HG03280 (cell line): Measurements from ENCODE around the gene DMD.

Experiments used
- ATAC-seq: cut with Tn5 transposase; IDR thresholded peaks from one replicate; pipeline ENCODE4 v1.9.1; 2021; ENCODE audit warnings: mild to moderate bottlenecking, moderate library complexity; ENCODE audit not compliant: unreplicated experiment

Gene DMD

DNA sequence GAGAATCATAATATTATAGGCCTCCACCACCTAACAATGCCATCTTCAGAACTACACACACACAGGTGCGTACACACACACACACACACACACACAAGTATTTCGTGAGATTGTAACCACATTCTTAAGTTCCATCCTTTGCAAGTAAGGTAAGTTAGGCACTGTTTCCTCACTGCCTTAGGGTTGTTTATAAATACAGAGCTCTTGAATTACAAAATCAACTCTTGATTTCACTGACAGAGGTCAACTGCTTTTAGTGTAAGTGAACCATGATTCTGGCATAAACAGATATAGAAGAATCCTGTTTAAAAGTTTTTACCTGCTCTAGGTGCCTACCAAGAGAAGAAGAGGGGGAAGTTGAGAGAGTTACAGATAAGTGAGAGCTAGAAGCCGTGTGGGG, 166.1 kb downstream of the DMD start:
- no peak for ATAC-seq

DNA sequence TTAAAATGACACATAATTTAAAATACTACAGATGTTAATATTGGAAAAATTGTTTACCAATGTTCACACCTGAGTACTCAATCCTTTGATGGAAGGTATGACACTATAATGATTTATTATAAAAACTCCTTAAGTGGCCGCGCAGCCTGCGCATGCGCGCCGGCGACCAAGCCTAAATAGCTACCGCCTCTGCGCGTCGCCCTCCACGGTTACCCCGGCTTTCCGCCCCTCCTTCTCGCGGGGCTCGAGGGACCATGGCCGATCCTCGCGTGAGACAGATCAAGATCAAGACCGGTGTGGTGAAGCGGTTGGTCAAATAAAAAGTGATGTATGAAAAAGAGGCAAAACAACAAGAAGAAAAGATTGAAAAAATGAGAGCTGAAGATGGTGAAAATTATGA, 170.2 kb downstream of the DMD start:
- ATAC-seq, result no peak

DNA sequence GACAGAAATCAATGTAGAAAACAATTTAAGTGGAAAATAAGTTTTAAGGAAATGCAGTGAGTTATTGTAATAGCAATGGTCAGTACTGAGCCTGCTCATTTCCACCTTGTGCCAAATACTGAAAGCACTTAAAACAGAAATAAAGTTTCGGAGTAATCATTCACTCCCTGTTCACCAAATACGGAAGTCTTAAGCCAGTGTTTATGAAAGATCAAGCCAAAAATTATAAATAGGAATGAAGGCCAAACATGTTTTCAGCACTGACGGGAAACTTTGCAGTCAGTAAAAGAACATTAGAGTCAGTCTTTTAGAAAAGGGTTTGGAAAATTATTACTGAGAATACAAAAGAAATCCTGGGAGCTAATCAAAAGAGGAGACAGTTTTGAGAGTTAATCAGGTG, 178.6 kb downstream of the DMD start:
- no peak for ATAC-seq

DNA sequence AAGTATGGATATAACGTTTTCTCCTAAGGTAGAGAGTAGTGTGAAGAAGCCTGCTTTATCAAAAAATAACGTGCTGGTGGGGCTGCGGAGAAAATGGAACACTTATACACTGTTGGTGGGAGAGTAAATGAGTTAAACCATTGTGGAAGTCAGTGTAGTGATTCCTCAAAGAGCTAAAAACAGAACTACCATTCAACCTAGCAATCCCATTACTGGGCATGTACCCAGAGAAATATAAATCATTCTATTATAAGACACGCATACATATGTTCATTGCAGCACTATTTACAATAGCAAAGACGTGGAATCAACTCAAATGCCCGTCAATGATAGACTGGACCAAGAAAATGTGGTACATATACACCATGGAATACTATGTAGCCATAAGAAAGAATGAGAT, 196.4 kb downstream of the DMD start:
- ATAC-seq, result no peak

DNA sequence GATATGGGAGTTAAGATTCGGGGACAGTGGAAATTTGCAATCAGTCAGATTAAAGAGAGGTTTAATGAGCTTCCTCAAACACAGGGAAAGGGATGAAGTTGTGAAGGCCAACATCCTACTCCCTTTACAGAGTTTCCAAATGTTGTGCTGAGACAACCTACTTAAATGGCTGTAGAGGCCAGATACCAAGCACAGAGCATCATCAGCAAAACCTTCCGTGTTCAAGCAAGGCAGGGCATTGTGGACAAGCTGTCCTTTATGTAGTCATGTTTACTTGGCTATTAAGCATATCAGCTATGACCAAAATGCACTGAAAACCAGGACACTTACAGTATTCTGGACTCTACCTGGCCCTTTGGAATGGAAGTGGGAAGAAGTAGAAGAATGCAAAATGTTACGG, 197.3 kb downstream of the DMD start:
- ATAC-seq, result no peak

DNA sequence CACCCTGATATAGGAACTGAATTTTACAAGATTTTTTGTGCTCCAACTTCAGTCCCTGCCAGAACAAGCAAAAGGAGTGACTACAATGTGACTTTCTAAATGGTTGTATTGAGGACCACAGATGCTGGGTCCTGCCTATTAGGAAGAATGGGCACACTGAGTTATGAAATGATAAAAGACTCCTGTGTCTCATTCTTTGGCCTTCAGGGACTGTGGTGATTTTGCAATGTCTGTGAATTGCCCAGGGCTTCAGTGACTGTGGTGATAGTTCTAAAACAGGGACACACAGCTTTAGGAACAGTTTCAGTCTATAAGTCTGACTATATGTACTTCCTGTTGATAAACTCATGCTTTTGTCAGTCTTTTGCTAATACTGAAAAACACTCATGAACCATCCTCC, 210.2 kb downstream of the DMD start:
- ATAC-seq, result no peak

DNA sequence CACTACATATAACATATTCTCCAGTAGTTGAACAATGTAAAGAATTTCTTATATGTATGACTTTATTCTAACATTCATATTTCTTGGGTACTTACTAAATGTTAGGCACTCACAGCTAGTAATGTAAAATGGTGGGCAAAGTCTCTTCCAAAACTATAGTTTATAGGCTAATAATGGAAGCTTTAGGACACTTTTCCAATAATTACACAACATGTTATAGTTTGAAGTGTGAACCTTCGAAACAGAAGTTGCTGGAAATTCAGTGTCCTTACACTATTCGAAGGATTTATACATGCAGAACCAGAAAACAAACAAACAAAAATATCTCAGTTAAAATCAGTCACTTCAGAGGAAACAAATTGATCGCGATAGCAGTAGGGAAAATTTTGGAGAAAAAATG, 212.6 kb downstream of the DMD start:
- ATAC-seq, result no peak

DNA sequence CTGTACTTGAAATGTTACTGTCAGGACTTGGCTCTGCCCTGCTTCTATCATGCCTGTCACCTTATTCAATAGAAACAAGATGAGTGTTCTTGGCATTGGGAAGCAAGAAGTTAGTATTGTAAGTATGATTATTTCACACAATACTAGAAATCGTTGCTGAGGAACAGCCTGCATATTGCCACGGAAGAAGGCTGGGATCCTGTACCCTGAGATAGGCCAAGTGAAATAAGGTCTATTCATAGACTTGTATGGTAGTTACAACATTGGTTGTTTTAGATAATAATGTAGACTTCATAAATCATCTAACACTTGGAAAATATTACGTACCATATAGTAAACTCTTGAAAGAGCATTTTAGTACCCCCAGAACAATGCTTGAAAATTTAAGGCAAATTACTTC, 215.9 kb downstream of the DMD start:
- no peak for ATAC-seq

DNA sequence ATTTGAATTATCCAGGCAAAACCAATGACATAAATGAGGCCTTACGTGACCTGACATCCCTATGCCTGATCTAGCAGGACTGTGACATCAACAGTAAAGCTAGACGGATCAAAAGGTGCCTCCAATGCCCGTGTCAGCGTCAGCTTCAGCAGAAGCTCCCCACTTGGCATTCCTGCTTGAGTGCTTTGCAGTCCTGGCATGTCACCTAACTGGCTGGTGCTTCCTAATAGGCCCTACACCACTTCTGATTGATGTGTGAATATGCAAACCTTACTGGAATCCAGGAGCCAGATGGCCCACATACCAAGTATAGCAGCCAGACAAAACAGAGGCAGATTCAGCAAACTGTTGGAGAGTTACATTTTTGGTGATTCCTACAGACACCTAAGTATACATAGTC, 224.2 kb downstream of the DMD start:
- no peak for ATAC-seq

DNA sequence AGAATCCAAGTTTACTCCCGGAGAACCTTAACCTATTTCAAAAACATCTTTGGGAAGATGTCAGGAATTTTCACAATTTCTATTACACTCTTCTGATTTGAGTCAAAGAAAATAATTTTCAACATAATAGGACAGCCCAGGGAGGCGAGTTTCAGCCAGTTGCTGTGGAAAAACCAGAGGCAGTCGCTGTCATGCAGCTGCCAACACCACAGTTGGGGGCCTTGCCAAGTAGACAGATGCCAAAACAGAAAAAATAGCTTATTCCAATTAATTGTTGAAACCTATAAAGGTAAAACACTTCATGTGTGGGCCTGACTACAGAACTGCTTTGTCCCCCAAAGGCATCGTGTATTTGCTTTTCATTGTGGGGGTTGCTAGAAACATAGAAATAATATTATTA, 225.8 kb downstream of the DMD start:
- no peak for ATAC-seq

DNA sequence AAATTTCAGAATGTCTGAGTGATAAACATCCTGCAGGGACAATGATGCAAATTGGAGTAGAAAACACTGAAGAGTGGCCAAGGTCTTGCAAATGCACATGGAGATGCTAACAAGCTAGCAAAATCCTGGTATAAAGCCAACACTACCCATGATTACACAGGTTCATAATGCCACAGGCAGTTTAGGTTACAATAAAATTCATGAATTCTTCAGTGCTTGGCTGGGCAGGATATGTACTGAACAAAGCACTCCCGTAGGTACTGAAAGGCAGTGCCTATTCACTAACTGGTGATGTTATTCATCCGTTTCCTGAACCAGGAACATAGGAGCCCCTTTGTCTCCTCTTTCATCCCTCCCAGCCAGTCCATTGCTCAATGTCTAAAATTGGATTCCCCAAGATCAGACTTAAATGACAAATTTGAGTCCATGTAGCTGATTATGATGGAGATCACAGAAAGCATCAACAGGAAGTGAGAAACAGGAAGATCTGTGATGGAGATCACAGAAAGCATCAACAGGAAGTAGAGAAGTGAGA, 244.5 kb downstream of the DMD start:
- no peak for ATAC-seq

DNA sequence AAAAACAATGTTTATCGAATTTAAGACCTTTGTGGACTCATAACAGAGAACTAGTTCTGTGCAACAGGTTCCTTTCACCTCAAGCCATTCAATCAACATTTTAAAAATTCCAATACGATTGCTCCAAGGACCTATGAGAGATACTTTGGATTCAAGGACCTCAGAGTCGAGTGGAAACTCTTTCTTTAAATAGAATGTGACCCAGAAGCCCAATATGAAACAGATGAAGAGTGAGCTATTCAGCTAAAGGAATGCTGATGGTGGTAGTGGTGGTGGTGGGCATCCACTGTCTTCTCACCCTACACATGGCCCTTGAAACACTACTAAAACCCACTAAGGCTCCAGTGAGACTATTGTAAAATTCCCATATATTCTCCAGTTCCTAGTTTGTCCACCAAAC, 257.2 kb downstream of the DMD start:
- ATAC-seq, result no peak

DNA sequence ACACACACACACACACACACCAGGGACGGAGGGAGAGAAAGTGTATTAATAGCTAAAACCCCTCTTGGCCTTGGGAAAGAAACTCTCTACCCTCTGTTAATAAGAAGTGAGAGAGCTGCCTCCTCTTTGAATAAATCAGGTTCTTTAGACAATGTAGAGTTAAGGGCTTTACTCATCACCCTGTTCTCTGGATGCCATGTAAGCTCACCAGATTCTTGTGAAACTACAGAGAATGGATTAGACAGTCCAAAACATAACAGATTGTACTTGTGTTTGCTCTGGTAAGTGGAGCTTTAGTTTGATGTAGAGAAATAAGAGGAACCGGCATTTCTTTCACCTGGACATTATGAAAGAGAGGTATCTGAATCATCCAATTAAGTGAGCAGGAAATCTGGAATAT, 263.2 kb downstream of the DMD start:
- ATAC-seq, result no peak

DNA sequence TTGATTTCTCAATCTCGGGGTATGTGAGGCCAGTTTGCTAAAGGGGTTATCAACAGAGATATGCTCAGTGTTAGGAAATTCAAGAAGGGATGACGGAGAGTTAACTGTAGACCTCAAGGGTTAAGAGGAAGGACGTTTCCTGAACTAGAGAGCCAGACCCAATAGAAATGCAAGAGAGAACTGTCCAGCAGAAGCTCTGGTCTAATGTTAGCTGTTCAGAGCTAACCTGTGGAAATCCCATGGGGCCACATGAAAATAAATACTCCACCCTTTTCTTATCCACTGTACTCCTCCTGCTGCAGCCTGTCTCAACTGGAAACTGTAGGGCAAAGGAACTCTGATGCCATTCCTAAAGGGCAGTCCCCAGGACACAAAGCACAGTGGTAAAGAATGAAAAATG, 274.3 kb downstream of the DMD start:
- no peak for ATAC-seq

DNA sequence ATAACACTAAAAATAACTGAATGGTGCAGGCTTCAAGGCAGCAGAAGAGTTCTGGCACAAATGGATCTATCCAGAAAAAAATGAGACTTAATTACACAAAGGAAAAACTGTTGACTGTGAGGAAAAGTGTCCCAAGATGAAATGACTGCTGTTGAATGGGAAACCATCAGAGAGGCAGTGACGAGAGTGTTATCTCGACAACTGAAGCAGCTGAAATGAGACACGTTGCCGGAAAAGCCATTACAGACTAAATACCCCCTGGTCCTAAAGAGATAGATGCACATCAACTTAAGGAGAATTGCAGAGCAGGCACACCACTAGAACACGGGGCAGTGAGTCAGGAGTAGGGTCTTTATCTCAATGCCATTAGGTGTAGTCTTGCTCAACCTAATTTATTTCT, 277.8 kb downstream of the DMD start:
- ATAC-seq, result no peak

DNA sequence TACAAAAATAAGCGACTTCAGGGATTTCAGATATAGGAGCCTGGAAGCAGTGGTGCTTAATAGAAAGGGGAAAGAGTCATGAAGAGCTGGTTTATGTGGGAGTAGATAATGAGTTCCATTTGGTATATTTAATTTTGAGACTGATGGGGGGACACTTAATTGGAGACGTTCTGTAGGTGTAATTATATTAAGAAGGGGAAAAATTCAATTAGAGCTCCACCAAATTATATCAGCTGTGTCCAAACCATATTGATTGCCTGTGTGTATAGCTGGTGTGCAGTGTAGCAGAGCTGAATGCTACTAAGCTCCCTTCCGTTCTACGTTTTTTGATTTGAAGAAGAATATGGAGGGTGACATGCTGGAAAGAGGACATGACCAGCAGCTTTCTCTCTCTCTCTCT, 282.3 kb downstream of the DMD start:
- ATAC-seq, result no peak

DNA sequence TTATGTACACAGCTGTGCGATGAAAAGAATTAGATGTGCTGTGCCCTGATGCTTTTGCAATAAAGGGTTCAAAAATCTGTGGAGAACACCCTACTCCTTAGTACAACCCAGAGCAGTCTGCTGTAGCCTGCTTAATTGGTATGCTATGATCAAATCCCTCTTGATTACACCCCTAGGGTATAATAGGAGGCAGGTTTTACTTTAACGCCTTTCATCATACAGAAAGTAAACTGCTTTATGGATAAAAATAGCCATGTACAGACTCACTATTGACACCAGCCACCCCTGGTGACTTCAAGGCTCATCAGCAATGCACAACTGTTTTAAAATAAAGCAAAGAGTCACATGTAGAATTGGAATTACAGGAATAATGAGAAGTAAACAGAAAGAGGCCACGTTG, 315.3 kb downstream of the DMD start:
- ATAC-seq, result no peak

DNA sequence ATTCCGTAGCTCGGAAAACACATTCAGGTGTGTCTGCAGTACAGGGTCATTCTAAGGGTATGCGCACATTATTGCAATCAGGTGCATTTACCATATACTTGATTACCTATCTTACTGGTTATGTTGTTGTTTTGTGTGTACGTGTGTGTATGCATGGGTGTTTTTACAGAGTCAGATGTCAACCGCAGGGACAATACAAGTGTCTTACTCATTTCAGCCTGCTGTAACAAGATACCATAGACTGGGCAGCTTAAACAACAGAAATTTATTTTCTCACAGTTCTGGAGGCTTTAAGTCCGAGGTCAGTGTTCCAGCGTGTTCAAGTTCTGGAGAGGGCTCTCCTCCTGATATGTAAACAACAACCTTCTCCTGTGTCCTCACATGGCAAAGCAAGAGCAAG, 316.7 kb downstream of the DMD start:
- ATAC-seq, result no peak

DNA sequence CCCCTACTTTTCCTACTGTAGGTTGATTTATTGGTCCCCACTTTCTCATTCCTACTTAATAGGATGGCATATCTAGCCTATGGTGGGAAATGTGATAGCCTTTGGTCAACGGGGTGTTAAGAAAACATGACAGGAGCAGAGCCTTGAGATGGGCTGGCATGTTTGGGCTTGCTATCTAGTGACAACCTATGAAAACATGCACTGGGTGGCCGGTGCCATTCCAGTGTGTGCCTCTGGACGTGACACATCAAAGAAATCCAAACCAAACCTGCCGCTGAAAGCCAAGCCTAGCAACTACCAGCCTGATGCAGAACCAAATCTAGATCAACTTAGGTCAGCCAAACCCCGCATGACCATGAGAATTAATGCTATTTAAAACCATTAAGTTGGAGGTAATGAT, 317.6 kb downstream of the DMD start:
- ATAC-seq, result no peak

DNA sequence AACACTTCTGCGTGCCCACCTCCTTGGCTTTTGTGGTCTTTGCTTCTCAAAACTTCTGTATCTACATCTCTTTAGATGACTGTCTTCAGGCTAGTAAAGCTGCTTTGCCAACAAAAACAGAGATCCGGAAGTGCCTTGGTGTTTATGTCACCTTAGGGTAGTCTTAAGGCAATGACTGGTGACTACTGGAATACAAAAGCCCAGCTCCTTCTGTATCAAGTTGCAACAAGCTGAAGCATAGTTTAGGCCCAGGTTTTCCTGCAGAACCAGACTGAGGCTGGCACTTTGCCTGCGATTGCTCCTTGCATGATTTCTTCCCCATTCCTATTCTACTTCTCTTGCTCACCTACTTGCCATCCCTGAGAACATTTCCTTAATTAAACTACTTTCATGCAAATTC, 333.8 kb downstream of the DMD start:
- no peak for ATAC-seq

DNA sequence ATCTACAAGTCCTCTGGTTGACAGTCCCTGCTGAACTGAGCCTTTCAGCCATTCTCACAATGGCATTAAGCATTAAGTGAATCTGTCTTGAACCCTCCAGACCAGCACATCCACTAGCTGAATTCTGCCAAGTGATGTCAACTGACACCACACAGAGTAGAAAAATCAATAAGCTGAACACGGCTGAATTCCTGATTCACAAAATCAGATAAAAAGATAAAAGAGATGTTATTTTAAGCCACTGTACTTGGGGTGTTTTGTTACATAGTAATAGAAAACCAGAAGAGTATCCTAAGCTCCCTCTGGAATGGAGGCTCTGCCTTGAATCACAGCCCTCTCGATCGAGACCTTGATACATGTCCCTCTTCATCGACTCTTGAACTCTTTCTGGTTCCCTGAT, 336.5 kb downstream of the DMD start:
- ATAC-seq, result no peak

DNA sequence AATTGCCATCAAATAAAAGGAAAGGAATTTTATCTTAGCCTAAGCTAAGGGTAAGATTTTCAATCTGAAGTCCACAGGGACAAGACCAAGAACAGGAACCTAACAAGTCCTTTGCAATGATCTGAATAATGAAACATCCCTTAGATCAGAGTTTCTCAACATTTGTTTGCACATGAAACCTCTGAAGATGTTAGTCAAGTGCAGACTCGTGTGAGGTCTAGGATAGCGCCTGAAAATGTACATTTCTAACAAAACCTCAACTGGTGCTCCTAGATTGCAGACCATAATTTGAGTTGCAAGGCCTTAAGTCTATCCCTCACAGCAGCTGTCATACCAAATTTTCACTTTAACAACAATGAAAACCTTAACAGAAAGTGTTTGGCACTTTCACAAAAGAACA, 337.6 kb downstream of the DMD start:
- no peak for ATAC-seq

DNA sequence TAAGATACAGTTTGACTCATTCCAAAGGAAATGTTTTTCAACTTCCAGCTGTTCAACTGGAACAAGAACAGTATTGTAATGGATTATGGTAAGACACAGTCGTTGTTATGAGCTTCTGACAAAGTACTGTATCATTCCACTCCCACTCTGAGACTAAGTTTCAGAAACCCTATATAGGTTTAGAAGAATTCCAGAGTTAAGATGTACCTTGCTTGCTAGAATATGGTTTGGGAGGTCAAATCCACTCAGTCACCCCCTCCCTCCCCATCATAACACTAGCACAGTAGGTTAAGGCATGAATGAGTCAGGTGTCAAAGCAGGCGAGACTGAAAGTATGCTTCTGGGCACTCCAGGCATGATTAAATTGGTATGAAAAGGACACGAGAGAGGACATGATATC, 339.7 kb downstream of the DMD start:
- ATAC-seq, result no peak

DNA sequence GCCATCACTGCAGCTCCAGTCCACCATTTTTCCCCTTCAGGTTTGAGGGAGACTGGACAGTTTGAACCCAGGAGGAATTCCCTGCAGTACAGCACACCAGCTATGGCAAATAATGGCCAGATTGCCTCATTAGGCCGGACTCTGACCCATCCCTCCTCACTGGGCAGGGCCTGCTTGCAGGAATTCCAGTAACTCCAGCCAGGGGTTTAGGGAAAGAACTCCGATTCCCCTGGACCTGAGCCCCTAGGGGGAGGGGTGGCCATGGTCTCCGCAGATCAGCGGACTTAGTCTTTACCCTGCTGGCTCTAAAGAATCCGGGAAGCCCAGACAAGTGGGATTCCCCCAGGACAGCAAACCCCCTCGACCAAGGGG, 342.8 kb downstream of the DMD start:
- ATAC-seq, result no peak
